Measurements from ENCODE around the gene PRKN. TPM values are rescaled to one million over a fixed set of nuclear protein-coding genes. Genes with fewer than 3 reads are reported as not detected.

The PRKN gene
- total and polyA plus RNA-seq, 2 experiments from 2014 or later: 1.2 to 2.3 TPM

DNA sequence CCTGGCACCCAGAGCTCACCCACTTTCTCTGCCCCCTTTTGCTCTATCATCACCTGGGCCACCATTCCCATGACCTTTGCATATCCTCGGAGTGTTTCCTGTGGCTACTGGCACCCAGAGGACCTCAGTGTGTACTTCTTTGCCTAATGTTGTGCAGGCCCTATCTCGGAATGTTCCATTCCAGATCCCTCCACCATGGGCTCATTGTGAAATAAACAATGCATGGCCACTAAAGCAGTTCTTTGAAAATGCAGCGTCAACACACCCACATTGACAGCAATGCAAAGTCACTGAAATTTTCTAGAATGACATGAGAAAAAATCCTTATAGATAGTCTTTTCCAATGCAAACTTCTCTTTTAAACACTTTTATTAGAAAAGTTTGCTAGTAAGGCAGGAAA is 1380.8 kb downstream of the PRKN start:
- H4K20me1 ChIP-seq (ENCODE audit: insufficient read depth): no peaks in the 10 kb centered on the region
- no peak overlapping the region for H3K27ac ChIP-seq
- 64 to 65% methylated on average over 3 of the region's 3 CpGs for WGBS, 2 experiments (ENCODE audit: low coverage in 1 of 2, low lambda C conversion rate in 2 of 2, missing lambda C conversion rate in 2 of 2)
- DNase-seq: no peak
- H2AFZ ChIP-seq: no peak overlapping the region
- no peaks in the 10 kb centered on the region for H3K79me2 ChIP-seq (ENCODE audit: insufficient read depth)
- no peaks in the 10 kb centered on the region for H3F3A ChIP-seq (ENCODE audit: insufficient read depth)
- H3K36me3 ChIP-seq (ENCODE audit: low read depth): no peaks in the 10 kb centered on the region
- in situ Hi-C loops (cut with MboI): no loop called here
- no peaks in the 10 kb centered on the region for H3K9me3 ChIP-seq (ENCODE audit: low read depth)
- TF ChIP-seq EZH2phosphoT487 (IDR thresholded peaks at IDR 0.05; ENCODE audit: insufficient read depth, low read depth) (no peak), EZH2 (IDR thresholded peaks at IDR 0.05; ENCODE audit: insufficient read depth, poor library complexity, severe bottlenecking) (no peak)
- no peaks in the 10 kb centered on the region for H3K27me3 ChIP-seq (replicated peaks; ENCODE audit: insufficient read depth)
- no peak overlapping the region for H3K9ac ChIP-seq
- H3K4me2 ChIP-seq (ENCODE audit: unreplicated experiment): no peak overlapping the region
- H3K4me3 ChIP-seq: no peak overlapping the region
- H3K4me1 ChIP-seq (ENCODE audit: insufficient read depth): no peaks in the 10 kb centered on the region
- no peaks in the 10 kb centered on the region for H3K9me2 ChIP-seq (ENCODE audit: insufficient read depth)

DNA sequence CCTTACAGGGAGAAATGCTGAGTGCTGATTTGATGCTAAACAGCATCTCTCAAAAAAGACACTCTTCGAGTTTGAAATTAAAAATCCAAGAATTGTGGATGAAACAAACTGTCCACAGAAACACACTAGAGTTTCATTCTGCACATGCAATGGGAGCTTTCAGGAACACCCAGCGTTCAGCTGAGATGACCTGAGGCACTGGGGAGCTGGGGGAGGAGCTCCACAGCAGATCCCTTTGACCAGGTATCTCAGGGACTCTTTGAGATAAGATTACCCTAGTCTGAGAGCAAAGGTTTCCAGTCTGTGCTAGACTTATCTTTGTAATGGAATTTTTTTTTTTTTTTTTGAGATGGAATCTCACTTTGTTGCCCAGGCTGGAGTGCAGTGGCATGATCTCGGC is 1382.9 kb downstream of the PRKN start:
- Histone ChIP-seq H3F3A (ENCODE audit: insufficient read depth) (no peaks in the 10 kb centered on the region), H3K4me2 (ENCODE audit: unreplicated experiment) (no peak overlapping the region), H3K4me1 (ENCODE audit: insufficient read depth) (no peaks in the 10 kb centered on the region), H3K9me3 (ENCODE audit: low read depth) (no peaks in the 10 kb centered on the region), H3K9me2 (ENCODE audit: insufficient read depth) (no peaks in the 10 kb centered on the region), H3K27ac (no peak overlapping the region), H3K79me2 (ENCODE audit: insufficient read depth) (no peaks in the 10 kb centered on the region), H3K27me3 (replicated peaks; ENCODE audit: insufficient read depth) (no peaks in the 10 kb centered on the region), H2AFZ (no peak overlapping the region), H3K9ac (no peak overlapping the region), H3K36me3 (ENCODE audit: low read depth) (no peaks in the 10 kb centered on the region), H3K4me3 (no peak overlapping the region), H4K20me1 (ENCODE audit: insufficient read depth) (no peaks in the 10 kb centered on the region)
- DNase-seq: no peak
- in situ Hi-C loops (cut with MboI): no loop called here
- TF ChIP-seq EZH2 (IDR thresholded peaks at IDR 0.05; ENCODE audit: insufficient read depth, poor library complexity, severe bottlenecking): no peak
- no peak for TF ChIP-seq EZH2phosphoT487 (IDR thresholded peaks at IDR 0.05; ENCODE audit: insufficient read depth, low read depth)
- 60 to 65% methylated on average over 3 of the region's 3 CpGs for WGBS, 2 experiments (ENCODE audit: low coverage in 1 of 2, low lambda C conversion rate in 2 of 2, missing lambda C conversion rate in 2 of 2)

GRCh38 chr6:161342039-161342438 is 1385.5 kb downstream of the PRKN start:
- DNase-seq: no peak
- no peak overlapping the region for H2AFZ ChIP-seq
- H3K9me2 ChIP-seq (ENCODE audit: insufficient read depth): no peaks in the 10 kb centered on the region
- H3K4me1 ChIP-seq (ENCODE audit: insufficient read depth): no peaks in the 10 kb centered on the region
- WGBS, 2 experiments (ENCODE audit: low coverage in 1 of 2, low lambda C conversion rate in 2 of 2, missing lambda C conversion rate in 2 of 2): 68 to 78% methylated on average over 3 of the region's 3 CpGs
- no peaks in the 10 kb centered on the region for H4K20me1 ChIP-seq (ENCODE audit: insufficient read depth)
- H3K27ac ChIP-seq: no peak overlapping the region
- H3K9me3 ChIP-seq (ENCODE audit: low read depth): no peaks in the 10 kb centered on the region
- no peaks in the 10 kb centered on the region for H3K36me3 ChIP-seq (ENCODE audit: low read depth)
- no peak overlapping the region for H3K9ac ChIP-seq
- TF ChIP-seq EZH2phosphoT487 (IDR thresholded peaks at IDR 0.05; ENCODE audit: insufficient read depth, low read depth) (no peak), EZH2 (IDR thresholded peaks at IDR 0.05; ENCODE audit: insufficient read depth, poor library complexity, severe bottlenecking) (no peak)
- no peak overlapping the region for H3K4me3 ChIP-seq
- in situ Hi-C loops (cut with MboI): no loop called here
- no peaks in the 10 kb centered on the region for H3F3A ChIP-seq (ENCODE audit: insufficient read depth)
- H3K27me3 ChIP-seq (replicated peaks; ENCODE audit: insufficient read depth): no peaks in the 10 kb centered on the region
- H3K4me2 ChIP-seq (ENCODE audit: unreplicated experiment): no peak overlapping the region
- H3K79me2 ChIP-seq (ENCODE audit: insufficient read depth): no peaks in the 10 kb centered on the region

DNA sequence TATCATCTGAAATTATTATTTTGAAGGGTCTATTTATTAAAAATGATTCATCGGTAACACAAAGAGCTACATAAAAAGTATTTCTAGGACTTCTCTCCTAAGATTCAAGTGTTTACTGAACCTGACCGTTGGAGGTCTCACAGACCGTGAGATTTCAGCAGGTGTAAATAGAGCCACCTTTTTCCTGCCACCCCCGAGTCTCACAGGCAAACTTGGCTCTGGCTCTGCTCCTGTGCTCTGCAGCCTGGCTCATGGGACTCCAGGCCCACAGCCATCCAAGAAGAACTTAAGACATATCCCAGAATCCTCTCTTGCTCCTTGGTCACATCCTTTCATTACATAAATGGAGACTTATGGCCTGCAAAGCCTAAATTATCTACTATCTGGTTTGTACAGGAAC is 1385.9 kb downstream of the PRKN start:
- in situ Hi-C loops (cut with MboI): no loop called here
- no peaks in the 10 kb centered on the region for H3K79me2 ChIP-seq (ENCODE audit: insufficient read depth)
- H3K9ac ChIP-seq: no peak overlapping the region
- no peaks in the 10 kb centered on the region for H3K9me2 ChIP-seq (ENCODE audit: insufficient read depth)
- no peak overlapping the region for H3K4me2 ChIP-seq (ENCODE audit: unreplicated experiment)
- H3F3A ChIP-seq (ENCODE audit: insufficient read depth): no peaks in the 10 kb centered on the region
- WGBS, 2 experiments (ENCODE audit: low coverage in 1 of 2, low lambda C conversion rate in 2 of 2, missing lambda C conversion rate in 2 of 2): 66 to 74% methylated on average over 4 of the region's 4 CpGs
- H3K27ac ChIP-seq: no peak overlapping the region
- H2AFZ ChIP-seq: no peak overlapping the region
- DNase-seq: no peak
- no peaks in the 10 kb centered on the region for H3K9me3 ChIP-seq (ENCODE audit: low read depth)
- H3K4me3 ChIP-seq: no peak overlapping the region
- no peak for TF ChIP-seq EZH2phosphoT487 (IDR thresholded peaks at IDR 0.05; ENCODE audit: insufficient read depth, low read depth)
- no peak for TF ChIP-seq EZH2 (IDR thresholded peaks at IDR 0.05; ENCODE audit: insufficient read depth, poor library complexity, severe bottlenecking)
- H3K27me3 ChIP-seq (replicated peaks; ENCODE audit: insufficient read depth): no peaks in the 10 kb centered on the region
- no peaks in the 10 kb centered on the region for H4K20me1 ChIP-seq (ENCODE audit: insufficient read depth)
- H3K4me1 ChIP-seq (ENCODE audit: insufficient read depth): no peaks in the 10 kb centered on the region
- no peaks in the 10 kb centered on the region for H3K36me3 ChIP-seq (ENCODE audit: low read depth)

- Histone ChIP-seq H3K9ac (no peak overlapping the region), H3K36me3 (ENCODE audit: low read depth) (no peaks in the 10 kb centered on the region), H3K27ac (no peak overlapping the region), H4K20me1 (ENCODE audit: insufficient read depth) (no peaks in the 10 kb centered on the region), H3K79me2 (ENCODE audit: insufficient read depth) (no peaks in the 10 kb centered on the region), H3K9me2 (ENCODE audit: insufficient read depth) (no peaks in the 10 kb centered on the region), H3K4me3 (no peak overlapping the region), H3F3A (ENCODE audit: insufficient read depth) (no peaks in the 10 kb centered on the region), H3K9me3 (ENCODE audit: low read depth) (no peaks in the 10 kb centered on the region), H3K27me3 (replicated peaks; ENCODE audit: insufficient read depth) (no peaks in the 10 kb centered on the region), H3K4me1 (ENCODE audit: insufficient read depth) (no peaks in the 10 kb centered on the region), H3K4me2 (ENCODE audit: unreplicated experiment) (no peak overlapping the region), H2AFZ (no peak overlapping the region)
- no peak for DNase-seq
- in situ Hi-C loops (cut with MboI): no loop called here
- WGBS, 2 experiments (ENCODE audit: low coverage in 1 of 2, low lambda C conversion rate in 2 of 2, missing lambda C conversion rate in 2 of 2): 33 to 44% methylated on average over 3 of the region's 3 CpGs
- TF ChIP-seq EZH2phosphoT487 (IDR thresholded peaks at IDR 0.05; ENCODE audit: insufficient read depth, low read depth) (no peak), EZH2 (IDR thresholded peaks at IDR 0.05; ENCODE audit: insufficient read depth, poor library complexity, severe bottlenecking) (no peak)
Measured at GRCh38 chr6:161338015-161338414, 1389.6 kb downstream of the PRKN start.
